ENCODE results near the gene CFAP46.
"Not testable (repeated sequence)": the region's sequence is repeated elsewhere in the genome, so short reads cannot be mapped to it uniquely, and the experiment has no call there.

CFAP46 gene

DNA sequence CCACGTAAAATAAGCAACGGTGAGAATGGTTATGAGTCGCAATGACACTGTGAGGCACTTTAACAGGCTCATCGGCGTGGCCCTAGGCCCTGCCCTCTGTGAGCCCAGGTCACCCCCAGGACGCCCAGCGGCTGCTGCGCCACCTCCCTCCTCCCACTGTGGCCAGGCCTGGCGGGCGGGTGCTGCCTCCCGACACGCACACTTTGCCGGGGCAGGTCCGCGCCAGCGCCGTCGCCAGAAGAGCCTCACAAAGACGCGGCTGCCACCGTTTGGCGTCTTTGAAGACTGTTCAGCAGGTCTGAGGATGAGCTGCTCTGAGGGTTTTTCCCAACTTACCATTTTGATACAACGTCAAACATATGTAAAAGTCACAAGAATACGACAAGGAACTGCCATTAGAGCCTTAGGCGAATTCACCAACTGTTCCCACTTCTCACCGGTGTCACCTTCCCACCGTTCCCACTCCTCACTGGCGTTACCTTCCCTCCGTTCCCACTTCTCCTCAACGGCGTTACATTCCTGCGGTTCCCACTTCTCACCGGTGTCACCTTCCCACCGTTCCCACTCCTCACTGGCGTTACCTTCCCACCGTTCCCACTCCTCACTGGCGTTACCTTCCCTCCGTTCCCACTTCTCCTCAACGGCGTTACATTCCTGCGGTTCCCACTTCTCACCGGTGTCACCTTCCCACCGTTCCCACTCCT lies 22.5 kb upstream of the CFAP46 start:
- not testable (repeated sequence) for FAIRE-seq; DNase-seq (ENCODE audit: extremely low spot score, insufficient read length, low read depth)

DNA sequence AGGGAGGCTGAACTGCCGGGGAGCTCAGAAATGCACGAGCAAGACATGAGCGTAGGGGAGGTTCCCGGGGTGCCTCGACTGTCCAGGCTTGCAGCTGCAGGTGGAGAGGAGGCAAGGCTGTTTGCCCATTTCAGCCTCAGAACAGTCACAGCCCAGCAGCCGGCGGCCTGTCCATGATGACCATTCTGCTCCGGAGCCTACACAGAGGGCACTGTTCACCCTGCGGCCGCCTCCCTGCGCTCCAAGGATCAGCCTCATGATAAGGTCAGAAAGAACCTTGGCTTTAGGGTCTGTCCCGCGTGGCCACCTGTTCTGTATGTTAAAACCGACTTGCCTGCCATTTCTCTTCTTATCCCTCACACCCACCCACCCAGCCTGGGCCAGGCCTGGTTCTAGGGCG lies 21.9 kb upstream of the CFAP46 start:
- DNase-seq (ENCODE audit: extremely low spot score, insufficient read length, low read depth) (no peak), FAIRE-seq (no peak)

DNA sequence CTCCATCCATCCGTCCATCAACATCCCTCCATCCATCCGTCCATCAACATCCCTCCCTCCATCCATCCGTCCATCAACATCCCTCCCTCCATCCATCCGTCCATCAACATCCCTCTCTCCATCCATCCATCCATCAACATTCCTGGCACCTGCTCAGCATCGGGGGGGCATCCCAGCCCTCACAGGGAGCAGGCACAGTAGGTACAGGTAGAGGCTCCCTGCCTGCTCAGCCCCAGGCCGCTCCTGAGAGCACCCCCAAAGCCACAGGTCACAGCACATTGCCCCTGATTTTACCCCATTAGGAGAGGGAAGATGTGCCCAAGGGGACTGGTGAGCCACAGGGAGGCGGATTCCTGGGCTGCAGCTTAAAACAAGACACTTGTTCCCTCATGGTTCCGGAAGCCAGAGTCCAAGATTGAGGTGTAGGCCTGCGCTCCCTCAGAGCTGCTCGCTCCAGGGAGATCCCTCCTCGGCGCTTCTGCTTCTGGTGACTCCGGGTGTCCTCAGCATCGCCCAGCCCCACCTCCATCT lies 21.1 kb upstream of the CFAP46 start:
- FAIRE-seq: no peak
- no peak for DNase-seq (ENCODE audit: extremely low spot score, insufficient read length, low read depth)

DNA sequence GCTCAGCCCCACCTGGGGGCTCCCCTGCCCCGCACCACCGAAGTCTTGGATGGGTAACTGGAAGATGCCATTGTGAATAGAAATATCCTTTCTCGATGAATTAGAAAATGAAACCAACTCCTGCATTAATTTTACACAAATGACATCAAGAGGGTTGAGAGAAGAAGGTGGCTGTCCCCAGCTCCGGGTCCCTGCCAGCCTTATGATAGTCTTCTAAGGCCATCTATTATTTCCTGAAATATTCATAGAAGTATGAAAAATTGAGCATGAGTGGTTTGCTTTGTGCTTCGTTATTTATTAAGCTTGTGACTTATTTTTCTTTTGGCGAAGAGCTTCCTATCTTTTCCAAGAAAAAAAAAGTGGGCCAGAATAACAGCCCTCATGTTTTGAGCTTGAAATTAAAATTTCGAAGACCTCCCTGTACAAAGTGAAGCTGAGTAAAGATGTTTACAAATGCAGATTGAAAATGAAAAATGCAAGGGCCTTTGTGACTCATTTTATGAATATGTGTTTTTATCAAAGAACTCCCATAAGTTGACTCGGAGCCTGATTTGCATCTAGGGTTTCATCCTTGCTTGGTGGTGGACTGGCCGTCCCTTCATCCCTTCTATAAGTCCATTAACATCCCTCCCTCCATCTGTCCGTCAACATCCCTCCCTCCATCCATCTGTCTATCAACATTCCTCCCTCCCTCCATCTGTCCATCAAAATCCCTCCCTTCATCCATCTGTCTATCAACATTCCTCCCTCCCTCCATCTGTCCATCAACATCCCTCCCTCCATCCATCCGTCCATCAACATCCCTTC lies 20.5 kb upstream of the CFAP46 start:
- FAIRE-seq (peak; percentile 58), DNase-seq (ENCODE audit: extremely low spot score, insufficient read length, low read depth) (no peak)

DNA sequence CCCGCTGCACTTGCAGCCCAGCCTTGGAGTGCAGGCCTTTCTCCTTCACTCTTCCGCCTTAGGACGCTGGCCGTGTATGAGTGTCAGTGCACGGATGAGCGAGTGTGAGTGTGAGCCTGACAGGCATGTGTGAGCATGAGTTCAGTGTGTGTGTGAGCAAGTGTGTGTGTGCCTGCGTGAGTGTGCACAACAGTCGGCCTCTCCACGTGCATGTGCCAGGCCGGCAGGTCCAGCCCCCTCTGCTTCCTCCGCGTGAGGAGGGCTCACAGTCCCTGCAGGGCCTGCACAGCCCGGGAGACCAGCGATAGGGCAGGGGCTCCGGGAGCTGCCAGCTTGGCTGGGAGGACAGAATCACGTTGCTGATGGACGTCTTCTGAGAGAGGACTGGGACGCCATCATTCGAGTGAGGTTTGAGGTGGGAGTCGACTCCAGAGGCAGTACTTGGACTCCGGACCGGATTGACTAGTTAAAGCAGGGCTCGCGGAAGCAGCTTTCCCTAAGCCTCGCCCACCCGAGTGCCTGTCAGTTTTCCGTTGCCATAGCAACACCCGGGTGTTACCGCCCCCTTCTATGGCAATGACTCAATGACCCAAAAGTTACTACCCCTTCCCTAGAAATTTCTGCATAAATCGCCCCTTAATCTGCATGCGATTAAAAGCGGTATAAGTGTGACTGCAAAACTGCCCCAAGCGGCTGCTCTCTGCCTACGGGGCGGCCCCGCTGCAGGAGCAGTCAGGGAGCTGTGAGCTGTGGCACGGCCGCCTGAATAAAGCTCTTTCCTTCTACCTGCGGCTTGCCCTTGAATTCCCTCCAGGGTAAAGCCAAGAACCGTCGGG lies 19.6 kb upstream of the CFAP46 start:
- peak; percentile 61 for FAIRE-seq
- peak; percentile 26 for DNase-seq (ENCODE audit: extremely low spot score, insufficient read length, low read depth)

DNA sequence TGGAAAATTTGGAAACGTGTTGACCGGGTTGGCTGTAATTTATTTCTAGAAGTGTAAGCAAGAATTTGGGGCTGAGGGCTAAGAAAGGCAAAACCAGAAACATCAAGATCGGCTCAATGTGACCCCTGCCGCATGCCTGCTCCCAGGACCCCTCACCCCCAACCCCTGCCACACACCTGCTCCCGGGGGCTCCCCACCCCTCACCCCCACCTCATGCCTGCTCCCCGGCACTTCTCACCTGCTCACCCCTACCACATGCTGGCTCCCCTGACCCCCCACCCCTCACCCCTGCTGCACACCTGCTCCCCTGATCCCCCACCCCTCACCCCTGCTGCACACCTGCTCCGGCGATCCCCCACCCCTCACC lies 19.0 kb upstream of the CFAP46 start:
- FAIRE-seq (no peak), DNase-seq (ENCODE audit: extremely low spot score, insufficient read length, low read depth) (no peak)

DNA sequence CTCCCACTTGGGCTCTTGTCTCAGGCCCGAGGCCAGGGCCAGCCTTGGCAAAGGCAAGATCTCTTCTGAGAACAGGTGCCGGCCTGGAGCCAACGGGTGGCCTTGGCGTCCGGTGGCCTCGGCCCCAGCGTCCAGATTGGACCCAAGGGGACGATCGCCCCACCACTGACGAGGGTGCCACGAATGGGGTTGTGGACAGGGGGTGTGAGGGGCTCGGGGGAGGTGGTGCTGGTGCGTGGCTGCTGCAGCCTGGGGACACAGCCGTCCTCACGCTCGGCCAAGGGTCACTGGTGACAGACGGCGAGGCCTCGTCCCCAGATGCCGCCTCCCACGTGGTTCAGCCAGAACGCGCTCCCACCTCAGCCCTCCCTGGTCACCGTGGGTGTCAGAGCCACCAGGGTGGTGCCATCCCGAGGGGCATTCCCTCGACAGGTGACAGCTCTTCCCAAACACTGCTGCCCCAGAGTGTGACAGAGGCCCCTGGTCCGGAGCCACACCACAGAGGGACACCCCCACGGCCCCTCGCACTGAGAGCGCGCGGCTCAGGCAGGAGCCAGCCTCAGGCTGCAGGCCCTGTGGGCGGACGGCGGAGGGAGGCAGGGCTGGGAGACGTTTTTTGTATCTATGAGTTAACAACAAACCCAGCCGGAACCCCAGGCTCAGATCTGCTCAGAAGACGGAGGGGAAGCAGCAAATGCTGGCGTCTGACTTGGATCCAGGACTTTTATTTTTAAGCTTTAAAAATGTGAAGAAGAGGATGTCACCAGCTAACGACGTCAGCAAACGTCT lies 18.5 kb upstream of the CFAP46 start:
- DNase-seq (ENCODE audit: extremely low spot score, insufficient read length, low read depth) (no peak), FAIRE-seq (no peak)

DNA sequence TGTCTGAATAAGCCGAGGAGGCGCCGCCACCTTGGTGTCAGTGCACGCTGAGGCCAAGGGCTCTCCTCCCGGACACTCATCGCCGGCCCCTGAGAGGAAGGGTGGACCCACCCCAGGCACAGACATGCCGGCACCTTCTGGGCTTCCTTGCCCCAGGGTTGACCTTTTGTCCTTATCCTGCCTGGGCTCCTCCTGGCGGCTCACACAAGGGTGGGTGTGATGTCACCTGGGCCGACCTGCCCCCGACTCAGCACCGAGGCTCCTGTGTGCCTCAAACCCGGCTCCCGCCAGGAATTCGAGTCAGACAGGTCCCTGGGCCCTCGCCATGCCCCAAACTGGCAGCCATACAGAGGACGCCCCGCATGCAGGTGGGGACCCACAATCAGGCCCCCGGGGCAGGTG lies 17.7 kb upstream of the CFAP46 start:
- DNase-seq (ENCODE audit: extremely low spot score, insufficient read length, low read depth) (no peak), FAIRE-seq (no peak)

DNA sequence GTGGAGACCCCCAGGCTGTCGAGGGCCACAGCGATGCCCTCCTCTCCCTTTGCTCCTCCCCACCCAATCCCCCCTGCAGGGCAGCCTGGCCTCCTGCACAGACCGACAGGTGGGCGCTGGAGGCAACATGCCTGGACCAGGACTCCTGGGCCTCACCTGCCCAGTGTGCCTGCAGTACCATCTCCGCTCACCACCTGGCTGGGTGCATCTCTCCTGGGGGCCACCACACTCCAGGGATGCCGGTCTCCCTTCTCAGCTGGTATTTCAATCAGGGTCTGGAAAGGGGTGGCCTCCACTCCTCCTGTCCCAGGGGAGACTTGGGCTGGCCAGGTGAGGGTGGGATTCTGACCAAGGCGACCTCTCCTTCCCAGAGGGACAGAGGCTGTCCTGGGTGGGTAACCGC lies 17.2 kb upstream of the CFAP46 start:
- FAIRE-seq (no peak), DNase-seq (ENCODE audit: extremely low spot score, insufficient read length, low read depth) (no peak)

DNA sequence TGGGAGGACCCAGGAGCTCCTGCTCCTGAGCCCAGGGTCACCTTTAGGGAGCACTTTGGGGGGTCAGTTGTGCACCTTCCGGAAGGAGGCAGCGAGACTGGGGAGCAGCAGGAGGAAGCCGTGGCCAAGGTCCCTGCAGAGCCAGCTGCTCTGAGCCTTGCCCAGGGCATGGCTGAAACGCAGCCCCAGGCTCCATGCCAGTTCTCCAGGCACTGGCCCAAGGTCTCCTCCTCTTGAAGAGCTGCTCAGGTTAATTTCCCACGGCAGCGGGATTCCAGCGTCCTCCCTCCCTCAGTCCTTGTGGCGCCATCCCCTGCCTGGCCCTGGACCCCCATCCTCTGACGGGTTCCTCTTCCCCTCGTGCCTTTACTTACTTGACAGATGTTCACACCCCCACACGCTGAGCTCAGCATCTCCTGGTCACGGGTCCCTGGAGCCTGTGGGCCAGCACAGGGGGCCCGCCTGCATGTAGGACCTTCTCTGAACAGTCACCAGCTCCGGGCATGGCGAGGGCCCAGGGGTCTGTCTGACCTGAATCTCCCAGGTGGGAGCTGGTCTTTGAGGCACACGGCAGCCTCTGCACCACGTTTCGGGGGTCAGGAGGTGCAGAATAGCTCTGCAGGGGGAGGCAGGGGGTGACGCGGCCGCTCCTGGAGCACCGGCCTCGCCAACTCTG lies 16.7 kb upstream of the CFAP46 start:
- no peak for DNase-seq (ENCODE audit: extremely low spot score, insufficient read length, low read depth)
- no peak for FAIRE-seq

DNA sequence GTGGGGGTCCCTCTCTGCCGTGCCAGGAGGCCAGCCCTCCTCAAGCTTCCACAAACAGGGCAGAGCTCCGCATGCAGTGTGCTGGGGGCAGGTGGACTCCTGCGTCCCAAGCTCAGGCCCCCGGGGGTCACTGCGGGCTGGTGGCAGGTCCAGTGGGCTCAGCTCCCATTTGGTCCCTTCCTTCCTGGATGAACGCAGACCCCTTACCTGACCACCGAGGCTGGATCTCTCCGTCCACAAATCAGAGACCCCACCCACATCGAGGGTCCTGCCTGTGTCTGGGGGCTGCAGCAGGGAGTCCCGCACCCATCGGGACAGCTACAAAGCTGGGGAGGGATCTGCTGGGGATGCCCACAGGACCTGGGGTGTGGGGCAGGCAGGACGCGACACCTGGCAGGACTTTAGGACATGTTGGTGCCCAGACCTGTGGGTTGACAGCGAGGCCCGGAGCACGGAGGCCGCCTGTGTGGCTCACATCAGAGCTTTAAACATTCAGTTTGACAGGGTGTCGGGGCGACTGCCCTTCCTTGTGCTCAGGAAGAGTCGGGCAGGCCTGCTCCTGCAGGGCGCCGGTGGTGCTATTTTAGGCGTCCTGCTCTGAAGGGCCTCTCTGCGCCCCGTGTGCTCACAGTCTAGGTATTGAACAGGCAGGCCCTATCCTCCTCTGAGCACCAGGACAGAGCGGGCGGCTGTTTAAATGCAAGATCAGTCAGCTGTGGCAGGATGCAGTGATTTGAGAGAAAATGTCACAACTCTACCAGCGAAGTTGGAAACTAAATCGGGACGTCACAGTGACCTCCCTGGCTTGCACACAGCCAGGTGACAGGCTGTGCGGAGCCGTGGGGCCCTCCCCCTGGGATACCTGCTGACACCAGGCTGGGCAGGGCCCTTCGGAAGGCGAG lies 15.9 kb upstream of the CFAP46 start:
- DNase-seq (ENCODE audit: extremely low spot score, insufficient read length, low read depth) (no peak), FAIRE-seq (no peak)

DNA sequence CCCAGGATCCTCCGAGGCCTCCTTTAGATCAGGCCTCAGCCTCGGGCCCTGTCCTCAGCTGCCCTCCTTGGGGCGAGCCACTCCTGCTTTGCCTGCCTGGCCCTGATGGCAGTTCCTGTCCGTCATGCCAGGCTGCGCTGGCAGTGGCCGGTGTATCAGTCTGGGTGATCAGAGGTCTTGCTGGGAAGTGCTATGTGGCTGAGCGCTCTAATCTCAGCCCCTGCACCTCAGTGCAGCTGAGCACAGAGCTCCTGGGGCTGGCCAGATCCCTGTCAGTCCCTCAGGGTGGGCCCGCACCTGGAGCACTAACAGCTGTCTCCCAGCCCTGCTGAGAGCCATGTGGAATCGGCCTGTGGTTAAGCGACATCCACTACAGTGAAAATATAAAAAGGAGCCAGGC lies 14.8 kb upstream of the CFAP46 start:
- FAIRE-seq (no peak), DNase-seq (ENCODE audit: extremely low spot score, insufficient read length, low read depth) (no peak)

DNA sequence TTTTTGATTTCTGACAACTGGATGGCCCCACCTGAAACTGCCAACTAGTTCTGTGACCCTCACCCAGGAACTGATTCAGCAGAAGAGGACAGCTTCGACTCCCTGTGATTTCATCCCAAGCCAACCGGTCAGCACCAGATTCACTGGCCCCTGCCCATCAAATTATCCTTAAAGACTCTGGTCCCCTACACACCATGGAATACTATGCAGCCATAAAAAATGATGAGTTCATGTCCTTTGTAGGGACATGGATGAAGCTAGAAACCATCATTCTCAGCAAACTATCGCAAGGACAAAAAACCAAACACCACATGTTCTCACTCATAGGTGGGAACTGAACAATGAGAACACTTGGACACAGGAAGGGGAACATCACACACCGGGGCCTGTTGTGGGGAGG lies 13.9 kb upstream of the CFAP46 start:
- DNase-seq (ENCODE audit: extremely low spot score, insufficient read length, low read depth); FAIRE-seq: not testable (repeated sequence)

DNA sequence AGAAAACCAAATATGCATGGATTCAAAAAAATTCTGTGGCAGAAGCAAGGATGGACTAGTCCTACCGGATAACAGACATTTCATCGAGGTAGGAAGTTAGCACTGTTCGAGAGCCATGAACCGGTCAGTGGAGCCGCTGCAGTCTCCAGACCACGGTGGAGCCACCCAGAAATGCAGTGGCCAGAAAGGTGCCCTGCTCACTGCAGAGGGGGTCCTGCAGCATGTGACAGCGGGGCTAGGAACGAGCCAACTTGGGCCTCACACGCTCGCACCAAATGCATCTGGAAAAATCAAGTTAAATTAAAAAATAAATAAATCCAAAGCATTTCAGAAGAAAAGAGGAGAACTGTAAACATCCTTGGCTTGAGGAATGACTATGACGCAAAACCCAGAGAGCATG lies 13.1 kb upstream of the CFAP46 start:
- DNase-seq (ENCODE audit: extremely low spot score, insufficient read length, low read depth) (no peak), FAIRE-seq (no peak)

DNA sequence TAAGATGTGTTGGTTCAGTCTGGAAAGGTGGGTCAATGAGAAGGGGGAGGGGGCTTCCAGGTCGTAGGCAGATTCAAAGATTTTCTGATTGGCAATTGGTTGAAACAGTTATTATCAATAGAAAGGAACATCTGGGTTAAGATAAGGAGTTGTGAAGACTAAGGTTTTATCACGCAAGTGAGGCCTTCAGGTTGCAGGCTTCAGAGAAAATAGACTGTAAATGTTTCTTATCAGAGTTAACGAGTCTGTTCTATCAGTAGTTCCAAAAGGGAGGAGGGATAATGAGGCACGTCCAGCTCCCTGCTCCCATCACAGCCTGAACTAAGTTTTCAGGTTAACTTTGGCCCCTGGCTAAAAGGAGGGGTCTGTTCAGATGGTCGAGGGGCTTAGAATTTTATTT lies 11.1 kb upstream of the CFAP46 start:
- FAIRE-seq (no peak), DNase-seq (ENCODE audit: extremely low spot score, insufficient read length, low read depth) (no peak)

DNA sequence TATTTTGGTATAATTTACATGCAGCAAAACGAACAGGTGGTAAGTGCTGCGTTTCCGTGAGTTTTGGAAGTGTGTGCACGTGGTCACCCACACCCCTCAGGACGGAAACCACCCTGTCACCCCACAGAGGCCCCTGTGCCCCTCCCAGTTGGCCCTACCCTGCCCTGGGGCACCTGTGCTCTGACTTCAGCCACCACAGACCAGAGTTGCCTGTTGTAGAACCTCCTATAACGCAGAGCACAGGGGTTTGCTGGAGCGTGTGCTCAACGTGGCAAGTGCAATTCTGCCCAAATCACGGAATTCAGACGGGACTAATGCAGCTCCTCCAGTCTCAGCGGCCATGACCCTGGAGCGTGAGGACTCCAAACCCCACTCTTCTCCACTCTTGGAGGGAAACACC lies 9.6 kb upstream of the CFAP46 start:
- FAIRE-seq: no peak
- no peak for DNase-seq (ENCODE audit: extremely low spot score, insufficient read length, low read depth)

DNA sequence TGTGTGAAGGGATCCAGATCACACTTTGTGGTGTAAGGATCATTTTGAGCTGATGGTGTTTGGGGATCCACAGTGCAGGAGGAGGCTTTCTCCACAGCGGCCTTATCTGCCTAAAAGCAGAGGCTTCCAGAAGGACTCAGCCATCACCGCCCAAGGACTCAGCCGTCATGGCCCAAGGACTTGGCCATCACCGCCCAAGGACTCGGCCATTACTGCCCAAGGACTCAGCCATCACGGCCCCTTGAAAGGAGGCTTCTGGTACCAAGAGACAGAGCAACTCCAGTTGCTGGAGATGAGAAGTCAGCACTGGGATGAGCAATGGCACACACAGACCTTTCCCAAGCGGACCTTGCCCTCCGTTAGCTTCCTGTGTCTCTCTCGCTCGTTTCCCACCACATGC lies 6.0 kb upstream of the CFAP46 start:
- FAIRE-seq (no peak), DNase-seq (ENCODE audit: extremely low spot score, insufficient read length, low read depth) (no peak)

DNA sequence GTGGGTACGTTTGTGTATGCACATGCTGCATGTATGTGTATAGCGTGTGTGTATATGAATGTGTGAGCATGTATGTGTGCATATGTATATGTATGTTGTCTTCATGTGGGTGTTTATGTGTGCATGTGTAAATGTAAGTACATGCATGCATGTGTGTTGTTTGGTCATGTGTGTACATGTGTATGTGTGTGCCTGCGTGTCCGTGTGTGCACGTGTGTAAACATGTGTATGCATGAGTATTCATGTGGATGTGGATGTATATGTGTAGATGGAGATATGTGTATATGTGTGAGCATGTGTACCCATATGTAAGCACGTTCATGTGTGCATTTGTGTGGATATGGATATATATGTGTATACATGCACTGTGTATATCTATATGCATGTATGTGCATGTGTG lies 5.5 kb upstream of the CFAP46 start:
- no peak for DNase-seq (ENCODE audit: extremely low spot score, insufficient read length, low read depth)
- FAIRE-seq: no peak

Data from GM18507 (cell line).